Measurements from ENCODE around the gene ZBTB20.

- TF ChIP-seq CTCF (IDR thresholded peaks at IDR 0.05) = no peak
- no peak for TF ChIP-seq POLR2A (IDR thresholded peaks at IDR 0.05)
Observed at GRCh38 chr3:114711321-114711886, 435.7 kb downstream of the ZBTB20 start.

Data from thyroid gland (tissue), 4 donors.